Activated CD4-positive, alpha-beta T cell treated with anti-CD3 and anti-CD28 coated beads for 48 hours (primary cell): ENCODE results near the gene PARD3B.

ENCODE experiments used
- DNase-seq: peaks from one replicate; pipeline ENCODE4 v3.0.0-alpha.2; 2020

PARD3B gene

DNA sequence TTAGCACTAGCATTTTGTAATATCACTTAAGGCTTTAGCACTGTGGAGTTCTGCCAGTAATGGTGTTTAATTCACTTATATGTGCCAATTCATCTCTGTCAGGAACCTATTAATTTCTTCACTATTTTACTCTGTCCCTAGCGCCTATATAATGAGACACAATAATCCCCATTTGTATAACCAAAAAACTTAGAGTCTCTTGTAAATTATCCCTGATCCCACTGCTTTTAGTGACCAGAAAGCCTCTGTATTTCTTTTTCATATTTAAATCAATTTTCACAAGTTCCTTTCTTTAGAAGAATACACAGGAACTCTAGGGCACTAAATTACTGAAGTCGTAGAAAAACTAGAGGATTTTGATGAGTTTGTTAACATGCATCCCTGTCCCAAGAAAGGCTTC is 894.3 kb downstream of the PARD3B start:
- no peak for DNase-seq

- DNase-seq: no peak
These were observed 896.2 kb downstream of the PARD3B start for GRCh38 chr2:205441524-205441923.

GRCh38 chr2:205448189-205448588 is 902.9 kb downstream of the PARD3B start:
- no peak for DNase-seq

GRCh38 chr2:205451901-205452512 is 906.7 kb downstream of the PARD3B start:
- no peak for DNase-seq

GRCh38 chr2:205453202-205453601 is 907.9 kb downstream of the PARD3B start:
- DNase-seq: no peak

DNA sequence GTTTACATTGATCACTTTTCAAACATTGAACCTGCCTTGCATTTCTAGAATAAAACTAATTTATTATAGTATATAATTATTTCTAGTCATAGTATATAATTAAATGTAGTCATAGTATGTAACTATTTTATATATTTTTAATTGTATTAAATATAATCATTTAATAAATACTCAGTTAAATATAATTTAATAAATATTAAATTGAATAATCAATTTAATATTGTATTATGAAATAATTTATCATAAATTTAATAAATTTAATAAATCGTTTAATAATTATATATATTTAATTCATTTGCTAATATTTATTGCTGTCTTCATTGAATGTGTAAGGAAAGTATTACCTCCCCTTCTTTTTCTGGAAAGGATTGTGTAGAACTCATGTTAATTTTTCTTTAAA is 911.4 kb downstream of the PARD3B start:
- DNase-seq: no peak

GRCh38 chr2:205460217-205460616 is 914.9 kb downstream of the PARD3B start:
- no peak for DNase-seq

DNA sequence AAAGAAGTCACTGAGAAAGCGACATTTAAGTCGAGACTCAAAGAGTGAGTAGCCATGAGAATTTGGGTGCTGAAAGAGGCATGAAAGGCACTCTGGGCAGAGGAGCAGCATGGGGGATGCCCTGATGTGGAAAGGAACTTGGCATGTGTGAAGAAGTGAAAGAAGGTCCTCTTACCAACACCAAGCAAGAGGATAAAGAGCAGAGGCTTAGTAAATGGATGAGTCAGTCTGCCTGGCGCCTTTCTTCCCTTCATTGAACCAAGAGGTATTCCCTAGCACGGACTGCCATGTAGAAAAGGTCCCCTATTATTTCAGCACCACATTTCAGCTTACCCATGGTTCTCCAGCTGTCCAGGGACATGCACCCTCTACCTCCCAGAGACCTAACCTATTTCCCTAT is 915.9 kb downstream of the PARD3B start:
- DNase-seq: peak; percentile 10

GRCh38 chr2:205461678-205462665 is 916.7 kb downstream of the PARD3B start:
- DNase-seq: peak; percentile 37

DNA sequence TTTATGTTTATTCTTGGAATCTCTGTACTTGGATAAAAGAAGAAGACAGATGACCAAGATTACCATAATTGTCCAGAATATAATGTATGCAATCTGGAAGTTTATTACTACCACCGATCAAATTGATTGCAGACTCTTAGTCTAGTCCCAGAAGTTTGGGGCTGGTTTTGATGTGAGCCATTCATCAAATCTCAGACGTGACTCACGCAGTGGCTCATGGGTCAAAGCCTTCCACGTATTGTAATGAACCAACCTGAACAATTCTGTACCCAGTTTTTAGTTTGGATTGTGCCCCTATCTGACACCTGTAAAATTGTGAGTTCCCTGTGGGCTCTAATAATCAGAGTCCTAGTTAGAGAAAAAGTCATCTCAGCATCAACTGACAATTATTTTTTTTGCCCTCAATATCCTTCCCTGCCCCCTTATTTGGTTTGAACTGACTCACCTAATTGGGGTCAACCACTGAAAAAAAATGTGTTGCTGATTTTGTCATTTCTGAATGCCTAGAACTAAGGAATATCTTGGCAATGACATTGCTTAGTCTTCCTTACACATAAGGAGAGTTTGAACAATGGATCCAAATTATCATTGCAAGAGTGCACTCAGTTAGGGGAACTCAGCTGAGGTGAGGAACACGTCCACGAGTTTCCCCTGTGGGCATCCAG is 917.5 kb downstream of the PARD3B start:
- DNase-seq: peak; percentile 21

GRCh38 chr2:205463466-205464025 is 918.3 kb downstream of the PARD3B start:
- DNase-seq: no peak

- DNase-seq: no peak
These were observed 919.4 kb downstream of the PARD3B start for GRCh38 chr2:205464681-205465080.

GRCh38 chr2:205465791-205466190 is 920.5 kb downstream of the PARD3B start:
- DNase-seq: no peak

DNA sequence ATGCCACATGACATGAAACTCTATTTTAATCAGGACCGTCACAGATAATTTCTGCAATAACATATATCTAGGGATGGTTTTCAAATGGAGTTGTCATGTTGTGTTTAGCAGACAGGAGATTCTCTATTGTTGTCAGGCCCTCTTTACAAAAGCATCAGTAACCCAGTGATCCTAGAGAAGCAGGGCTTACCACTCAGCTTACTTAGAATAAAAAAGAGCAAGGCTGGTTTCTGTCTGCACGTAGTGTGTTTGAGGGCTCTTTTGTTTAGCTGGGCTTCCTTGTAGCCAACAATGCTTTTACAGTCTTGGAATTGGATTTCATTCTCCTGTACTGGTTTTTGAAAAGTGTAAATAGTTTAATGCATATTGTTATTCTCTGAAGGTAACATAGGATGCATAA is 926.5 kb downstream of the PARD3B start:
- no peak for DNase-seq

DNA sequence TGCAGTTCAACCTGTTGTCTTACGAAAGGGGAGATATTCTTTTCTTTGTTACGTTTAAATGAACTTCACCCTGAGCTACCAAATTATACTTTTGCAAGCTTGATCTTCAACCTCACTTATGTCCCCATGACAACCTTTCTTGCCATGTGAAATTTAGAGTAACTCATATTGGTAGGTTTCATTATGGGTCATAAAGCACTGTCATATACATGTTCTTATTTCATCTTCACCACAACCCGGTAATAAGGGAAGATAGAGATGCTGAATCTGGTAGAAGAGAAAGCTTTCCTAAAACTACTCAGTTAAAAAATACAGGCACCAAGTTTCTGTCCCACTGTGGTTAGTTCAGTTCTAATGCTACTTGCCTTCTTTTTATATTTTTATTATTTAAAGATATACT is 928.5 kb downstream of the PARD3B start:
- no peak for DNase-seq

DNA sequence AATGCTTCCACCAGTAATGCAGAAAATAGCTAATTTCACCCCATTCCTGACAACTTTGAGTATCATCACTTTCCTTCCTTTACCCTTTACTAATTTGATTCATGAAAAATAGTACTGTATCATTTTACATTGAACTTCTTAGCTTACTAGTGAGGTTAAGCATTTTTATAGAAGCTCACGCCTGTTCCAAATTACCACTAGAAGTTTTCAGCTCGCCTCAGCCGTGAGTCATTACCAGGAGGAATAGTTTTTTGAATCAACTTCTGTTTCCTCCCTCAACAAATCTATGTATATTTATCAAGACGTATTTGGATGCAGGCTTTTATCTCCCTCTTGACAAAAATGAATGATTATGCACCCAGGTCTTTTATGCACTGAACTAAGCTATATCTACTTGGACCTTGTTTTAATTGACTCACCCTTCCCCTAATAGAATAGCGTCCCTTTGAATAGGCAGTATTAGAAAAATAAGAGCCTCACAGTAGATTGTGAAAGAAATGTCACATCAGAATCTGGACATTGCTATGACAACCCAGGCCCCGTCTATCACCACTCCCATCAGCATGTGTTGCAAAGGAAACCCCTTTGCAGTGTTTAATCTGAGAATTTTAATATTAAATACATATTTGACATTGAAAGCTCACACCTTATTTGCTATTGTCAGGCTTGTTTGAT is 929.6 kb downstream of the PARD3B start:
- DNase-seq: peak; percentile 15

DNA sequence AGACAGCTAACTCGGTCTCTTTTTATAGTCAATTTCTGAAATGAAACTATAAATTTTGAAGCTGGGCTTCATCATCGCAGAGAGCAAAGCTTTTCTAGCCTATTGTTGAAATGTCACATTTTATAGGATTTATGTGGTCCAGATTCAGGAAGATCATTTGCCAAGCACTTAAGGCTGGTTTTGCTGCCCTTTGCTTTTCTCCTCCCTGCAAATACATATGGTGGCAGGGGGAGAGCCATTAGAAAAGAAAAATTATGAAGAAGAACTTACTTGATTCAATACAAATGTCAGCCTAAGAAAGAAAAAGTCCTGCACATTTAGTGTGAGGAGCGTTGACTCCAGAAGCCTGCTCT is 930.1 kb downstream of the PARD3B start:
- no peak for DNase-seq

DNA sequence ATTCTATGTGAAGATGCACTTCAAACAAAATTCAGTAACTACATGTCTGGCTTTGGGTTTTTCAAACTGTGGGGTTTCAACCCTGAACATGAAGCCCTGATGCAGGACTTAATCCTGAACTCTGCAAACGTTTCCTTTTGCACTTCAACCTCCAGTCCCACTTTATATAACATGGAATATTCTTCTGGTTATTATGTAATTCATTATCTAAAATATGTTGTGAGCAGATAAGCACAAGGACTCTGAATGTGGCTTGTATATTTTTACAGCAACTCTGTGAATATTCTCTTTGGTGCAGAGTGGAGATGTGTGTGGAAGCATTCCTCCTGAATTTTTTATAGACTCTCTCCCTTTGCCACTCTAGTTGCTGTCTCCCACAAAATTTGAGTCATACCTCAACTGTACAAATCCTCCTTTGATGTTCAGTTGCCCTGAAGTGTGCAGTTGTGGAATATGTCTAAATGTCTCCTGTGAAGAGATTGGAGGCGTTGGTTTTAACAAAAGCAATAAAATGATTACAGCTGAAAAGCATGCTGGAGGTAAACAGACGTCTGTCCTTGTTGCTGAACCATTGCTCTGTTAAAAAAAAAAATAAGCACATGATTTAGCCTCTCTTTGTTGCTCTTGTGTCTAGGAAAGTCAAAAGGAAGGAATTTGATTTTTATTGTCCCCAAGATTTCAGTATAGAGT is 931.9 kb downstream of the PARD3B start:
- DNase-seq: no peak

DNA sequence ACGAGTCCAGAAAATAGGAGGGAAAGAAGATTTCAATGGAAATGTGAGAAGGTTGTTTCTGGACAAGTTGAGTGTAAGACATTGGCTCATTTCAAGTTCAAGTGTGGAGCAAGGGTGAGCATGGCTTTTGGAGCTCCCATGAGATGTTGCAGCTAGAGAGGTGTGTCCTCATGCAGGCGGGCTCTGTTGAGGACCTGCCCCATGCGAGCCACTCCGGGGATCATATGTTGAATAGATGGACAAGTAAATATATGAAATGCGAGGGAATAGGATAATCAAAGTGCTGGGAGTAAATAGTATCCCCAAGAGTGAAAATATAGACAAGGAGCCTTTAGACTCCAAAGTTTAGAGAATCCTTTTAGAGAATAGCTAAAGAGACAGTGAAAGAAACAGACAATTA is 936.6 kb downstream of the PARD3B start:
- DNase-seq: no peak

GRCh38 chr2:205482399-205483081 is 937.3 kb downstream of the PARD3B start:
- DNase-seq: no peak

DNA sequence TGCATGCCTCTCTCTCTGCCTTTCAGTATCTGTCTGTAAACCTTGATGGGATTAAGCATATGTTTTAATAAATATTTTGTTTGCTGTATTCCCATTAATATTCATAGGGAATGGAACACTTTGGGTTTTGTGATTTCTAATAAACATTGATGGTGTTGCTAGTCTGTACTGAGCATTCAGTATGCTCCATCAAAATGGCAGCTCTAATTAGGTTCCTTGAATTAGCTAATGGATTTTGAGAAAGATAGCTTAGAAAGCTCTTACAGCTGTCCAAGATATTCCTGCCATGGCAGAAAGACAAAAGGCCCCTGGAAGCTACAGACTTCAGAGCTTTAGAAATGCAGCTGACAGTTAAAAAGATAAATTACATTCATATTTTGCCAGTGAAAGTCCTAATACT is 937.8 kb downstream of the PARD3B start:
- no peak for DNase-seq

GRCh38 chr2:205484215-205484614 is 938.9 kb downstream of the PARD3B start:
- DNase-seq: no peak
